Brain microvascular endothelial cell (primary cell): Measurements from ENCODE around the gene KLF6.

Experiments used
- DNase-seq: peaks from one replicate; pipeline ENCODE4 v3.0.0-alpha.2; 2020
- H3K27ac ChIP-seq: fragments of 250-450 bp; sonication (Bioruptor Pico); 2 replicates; pipeline ENCODE4 v1.5.1; 2020; ENCODE audit warnings: mild to moderate bottlenecking, moderate library complexity
- H3K27me3 ChIP-seq: fragments of 250-450 bp; sonication (Bioruptor Pico); replicated peaks from 2 replicates; pipeline ENCODE4 v1.5.1; 2020; ENCODE audit warnings: mild to moderate bottlenecking
- H3K36me3 ChIP-seq: fragments of 250-450 bp; sonication (Bioruptor Pico); replicated peaks from 2 replicates; pipeline ENCODE4 v1.5.1; 2020; ENCODE audit warnings: mild to moderate bottlenecking
- H3K4me3 ChIP-seq: 2 replicates; pipeline ENCODE4 v1.5.1; 2011; ENCODE audit warnings: low read depth, mild to moderate bottlenecking, control low read depth, low read length, moderate library complexity
- in situ Hi-C: cut with HindIII; loops from 2 replicates; pipeline ENCODE4 v1.10.0; 2017; ENCODE audit warnings: low sequenced_read_pairs, low pct_ligation_motif_present
- TF ChIP-seq, protein P1 (sequence below): IDR thresholded peaks from 2 replicates; pipeline ENCODE4 v1.5.1; 2011; ENCODE audit warnings: low read depth, mild to moderate bottlenecking, moderate library complexity, low read length, control low read depth, inconsistent platforms; ENCODE audit errors: missing control alignments

KLF6 gene

DNA sequence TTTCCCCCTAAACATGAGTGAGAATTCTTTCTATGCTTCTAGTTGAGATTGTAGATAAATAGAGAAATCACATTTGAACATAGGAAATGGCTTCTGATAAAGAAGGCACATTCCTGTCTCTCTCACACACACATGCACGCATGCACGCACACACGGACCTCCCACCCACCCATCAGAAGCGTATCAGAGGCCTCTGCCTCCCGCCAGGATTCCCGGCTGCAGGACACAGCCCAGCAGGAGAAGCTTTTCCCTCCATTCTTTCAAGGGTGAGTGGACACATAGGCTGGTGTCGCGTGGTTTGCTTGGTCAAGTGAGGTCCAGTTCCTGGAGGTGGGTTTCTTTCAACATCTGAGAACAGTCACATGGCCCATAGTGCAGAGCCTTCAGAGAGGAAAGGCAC lies 34.2 kb downstream of the KLF6 start:
- DNase-seq: peak; percentile 32
- no peak overlapping the region for H3K27ac ChIP-seq
- no peak overlapping the region for H3K4me3 ChIP-seq
- in situ Hi-C loops: loop anchor here (25.0 kb wide), 2 partner anchors 289 to 514 kb away; no protein-coding TSS in a partner anchor
- H3K27me3 ChIP-seq: no peaks in the 10 kb centered on the region
- TF ChIP-seq, protein P1, sequence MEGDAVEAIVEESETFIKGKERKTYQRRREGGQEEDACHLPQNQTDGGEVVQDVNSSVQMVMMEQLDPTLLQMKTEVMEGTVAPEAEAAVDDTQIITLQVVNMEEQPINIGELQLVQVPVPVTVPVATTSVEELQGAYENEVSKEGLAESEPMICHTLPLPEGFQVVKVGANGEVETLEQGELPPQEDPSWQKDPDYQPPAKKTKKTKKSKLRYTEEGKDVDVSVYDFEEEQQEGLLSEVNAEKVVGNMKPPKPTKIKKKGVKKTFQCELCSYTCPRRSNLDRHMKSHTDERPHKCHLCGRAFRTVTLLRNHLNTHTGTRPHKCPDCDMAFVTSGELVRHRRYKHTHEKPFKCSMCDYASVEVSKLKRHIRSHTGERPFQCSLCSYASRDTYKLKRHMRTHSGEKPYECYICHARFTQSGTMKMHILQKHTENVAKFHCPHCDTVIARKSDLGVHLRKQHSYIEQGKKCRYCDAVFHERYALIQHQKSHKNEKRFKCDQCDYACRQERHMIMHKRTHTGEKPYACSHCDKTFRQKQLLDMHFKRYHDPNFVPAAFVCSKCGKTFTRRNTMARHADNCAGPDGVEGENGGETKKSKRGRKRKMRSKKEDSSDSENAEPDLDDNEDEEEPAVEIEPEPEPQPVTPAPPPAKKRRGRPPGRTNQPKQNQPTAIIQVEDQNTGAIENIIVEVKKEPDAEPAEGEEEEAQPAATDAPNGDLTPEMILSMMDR: no peak
- H3K36me3 ChIP-seq: no peaks in the 10 kb centered on the region

DNA sequence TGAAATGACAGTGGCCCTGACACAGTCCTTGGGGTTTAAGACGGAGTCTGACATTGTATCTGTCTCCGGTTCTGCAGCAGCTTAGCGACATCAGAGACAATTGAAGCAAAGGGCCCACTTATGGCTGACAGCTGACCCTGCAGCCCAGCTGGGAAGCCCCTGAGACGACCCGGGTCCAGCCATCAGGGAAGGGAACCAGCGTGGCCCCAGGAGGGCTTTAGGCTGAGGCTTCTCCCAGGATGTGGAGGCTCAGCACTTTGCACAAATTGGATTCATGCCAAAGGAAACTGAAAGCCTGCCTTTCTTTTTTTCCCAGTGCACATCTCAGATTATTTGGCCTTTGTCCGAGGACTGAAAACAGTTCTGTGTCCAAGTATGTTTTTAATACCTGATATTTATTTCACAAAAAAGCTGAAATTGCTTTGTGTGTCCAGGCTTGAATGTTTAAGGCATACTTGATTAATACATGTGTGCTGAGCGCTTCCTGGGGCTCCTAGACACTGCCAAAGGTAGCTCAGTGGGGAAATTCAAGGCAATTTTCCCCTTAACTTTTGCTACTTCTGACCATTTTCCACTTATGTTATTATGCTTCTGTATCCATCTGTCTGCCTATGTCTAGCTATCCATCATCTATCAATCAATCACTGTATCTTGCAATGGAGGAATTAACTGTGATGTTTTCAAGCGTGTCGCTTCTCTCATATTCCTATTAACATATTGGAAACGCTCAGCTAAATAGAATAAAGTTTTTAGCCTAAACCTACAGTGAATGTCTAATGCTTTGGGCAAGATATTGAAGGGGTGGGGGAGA lies 34.8 kb downstream of the KLF6 start:
- peak; percentile 40 for DNase-seq
- TF ChIP-seq, protein P1: no peak
- H3K27me3 ChIP-seq: no peaks in the 10 kb centered on the region
- no peaks in the 10 kb centered on the region for H3K36me3 ChIP-seq
- H3K4me3 ChIP-seq: peak overlapping the region; percentile 10
- in situ Hi-C loops: loop anchor here (25.0 kb wide), 2 partner anchors 288 to 513 kb away; no protein-coding TSS in a partner anchor
- H3K27ac ChIP-seq: peak overlapping the region; percentile 54

DNA sequence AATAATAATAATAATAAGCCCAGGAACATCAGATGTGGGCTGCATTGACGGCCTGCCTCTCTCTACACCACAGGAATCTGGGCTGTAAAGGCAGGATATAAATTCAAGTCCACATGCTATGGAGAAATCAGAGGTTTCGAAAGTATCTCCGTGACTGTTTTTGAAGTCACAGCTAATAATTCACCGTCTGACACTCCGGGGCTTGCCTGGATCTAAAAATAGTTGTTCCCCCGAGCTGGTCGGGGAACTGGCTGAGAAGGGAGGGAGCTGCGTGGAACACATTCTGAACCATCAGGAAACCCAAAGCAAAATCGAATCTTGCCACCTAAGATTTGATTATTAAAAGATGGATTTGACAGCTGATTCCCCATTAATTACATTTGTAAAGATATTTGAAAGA lies 35.4 kb downstream of the KLF6 start:
- H3K36me3 ChIP-seq: no peaks in the 10 kb centered on the region
- TF ChIP-seq, protein P1: no peak
- no peaks in the 10 kb centered on the region for H3K27me3 ChIP-seq
- peak; percentile 38 for DNase-seq
- no peak overlapping the region for H3K4me3 ChIP-seq
- in situ Hi-C loops: no loop called here
- H3K27ac ChIP-seq: peak overlapping the region; percentile 54

DNA sequence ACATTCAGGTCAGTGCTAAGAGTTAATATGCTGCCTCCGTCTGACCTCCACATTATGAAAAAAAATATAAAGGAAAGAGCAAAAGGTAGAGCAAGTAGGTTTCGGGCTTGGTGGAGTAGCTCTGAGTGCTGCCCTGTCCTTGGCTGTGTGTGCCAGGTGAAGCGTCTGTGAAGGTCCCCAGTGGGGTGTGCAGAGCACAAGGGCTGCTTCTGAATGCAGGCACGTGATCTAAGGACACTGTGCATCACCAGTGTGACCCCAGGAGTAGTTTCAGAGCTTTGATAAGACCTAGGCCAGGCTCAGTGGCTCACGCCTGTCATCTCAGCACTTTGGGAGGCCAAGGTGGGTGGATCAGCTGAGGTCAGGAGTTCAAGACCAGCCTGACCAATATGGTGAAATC lies 36.0 kb downstream of the KLF6 start:
- Histone ChIP-seq H3K27me3 (no peaks in the 10 kb centered on the region), H3K36me3 (no peaks in the 10 kb centered on the region), H3K4me3 (no peak overlapping the region), H3K27ac (no peak overlapping the region)
- in situ Hi-C loops: no loop called here
- TF ChIP-seq, protein P1: no peak
- DNase-seq: no peak

DNA sequence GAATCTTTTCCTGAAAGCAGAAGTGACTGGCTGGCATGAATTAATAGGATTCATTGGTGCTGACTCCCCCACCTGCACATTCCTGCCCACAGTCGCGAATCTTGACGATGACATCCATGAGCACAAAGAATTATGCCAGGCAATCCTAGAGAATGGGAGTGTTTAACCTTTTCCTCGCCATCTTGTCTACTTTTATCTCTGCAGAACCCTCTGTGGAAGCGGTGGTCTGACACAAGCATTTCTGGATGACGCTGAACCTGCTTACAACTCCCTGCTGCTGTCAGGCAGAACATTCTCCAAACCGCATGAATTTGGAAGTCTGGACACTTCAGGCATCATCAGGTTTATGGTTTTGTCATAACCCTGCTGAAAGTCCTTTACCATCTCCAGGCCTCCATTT lies 36.5 kb downstream of the KLF6 start:
- Histone ChIP-seq H3K36me3 (no peaks in the 10 kb centered on the region), H3K27me3 (no peaks in the 10 kb centered on the region), H3K4me3 (no peak overlapping the region), H3K27ac (no peak overlapping the region)
- TF ChIP-seq, protein P1: no peak
- DNase-seq: no peak
- in situ Hi-C loops: no loop called here
